ENCODE measurements around the gene ADAM19. TPM values are rescaled to one million over a fixed set of nuclear protein-coding genes. Genes with fewer than 3 reads are reported as not detected.
A peak's percentile ranks its signal among the peaks of the same experiment; 100 is the strongest.
"Not testable (repeated sequence)": the region's sequence is repeated elsewhere in the genome, so short reads cannot be mapped to it uniquely, and the experiment has no call there.

ADAM19 gene
- total RNA-seq, 1 donor from 2014 or later: 10.6 TPM

DNA sequence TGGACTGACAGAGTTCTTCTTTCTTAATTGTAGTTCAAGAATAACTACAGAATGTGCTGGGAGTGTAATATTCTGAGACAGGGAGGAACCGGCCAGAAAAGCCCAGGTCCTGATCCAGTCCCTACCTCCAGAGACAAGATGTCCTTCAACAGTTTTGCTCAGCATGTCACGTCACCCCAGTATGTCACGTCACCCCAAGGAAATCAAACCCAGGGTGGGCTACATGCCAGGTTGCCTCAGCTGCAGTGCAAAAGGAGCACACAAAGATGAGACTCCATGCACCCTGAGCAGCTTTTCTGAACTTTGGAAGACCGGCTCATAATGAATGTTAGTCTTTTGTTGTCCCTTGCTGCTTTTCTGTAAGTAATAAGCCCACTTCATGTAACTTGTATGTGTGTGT, 141.5 kb downstream of the ADAM19 start:
- DNase-seq (no peak), ATAC-seq (no peak)
- TF ChIP-seq CTCF (IDR thresholded peaks at IDR 0.05): no peak
- H3K4me1 ChIP-seq: no peaks in the 10 kb centered on the region
- no peaks in the 10 kb centered on the region for H3K36me3 ChIP-seq
- no peaks in the 10 kb centered on the region for H3K27me3 ChIP-seq
- H3K4me3 ChIP-seq: no peak overlapping the region
- H3K9me3 ChIP-seq: no peaks in the 10 kb centered on the region
- H3K27ac ChIP-seq: no peak overlapping the region
- intact Hi-C loops (cut with DNase I): loop anchor here (5.0 kb wide), 1 partner anchor 283 kb away; no protein-coding TSS in a partner anchor

GRCh38 chr5:157431544-157432200, 143.9 kb downstream of the ADAM19 start:
- Histone ChIP-seq H3K27me3 (no peaks in the 10 kb centered on the region), H3K9me3 (no peaks in the 10 kb centered on the region), H3K4me1 (no peaks in the 10 kb centered on the region), H3K4me3 (no peak overlapping the region), H3K27ac (no peak overlapping the region), H3K36me3 (no peaks in the 10 kb centered on the region)
- intact Hi-C loops (cut with DNase I): loop anchor here (5.0 kb wide), 1 partner anchor 286 kb away; no protein-coding TSS in a partner anchor
- ATAC-seq (peak; percentile 86), DNase-seq (no peak)
- TF ChIP-seq CTCF (IDR thresholded peaks at IDR 0.05): peak; percentile 59

DNA sequence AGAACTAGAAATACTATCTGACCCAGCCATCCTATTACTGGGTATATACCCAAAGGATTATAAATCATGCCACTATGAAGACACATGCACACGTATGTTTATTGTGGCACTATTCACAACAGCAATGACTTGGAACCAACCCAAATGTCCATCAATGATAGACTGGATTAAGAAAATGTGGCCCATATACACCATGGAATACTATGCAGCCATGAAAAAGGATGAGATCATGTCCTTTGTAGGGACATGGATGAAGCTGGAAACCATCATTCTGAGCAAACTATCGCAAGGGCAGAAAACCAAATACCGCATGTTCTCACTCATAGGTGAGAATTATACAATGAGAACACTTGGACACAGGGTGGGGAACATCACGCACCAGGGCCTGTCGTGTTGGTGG, 145.7 kb downstream of the ADAM19 start:
- H3K9me3 ChIP-seq: not testable (repeated sequence)

More for the DNA sequence above, 145.7 kb downstream of the ADAM19 start:
- not testable (repeated sequence) for H3K4me1 ChIP-seq, H3K27me3 ChIP-seq, H3K4me3 ChIP-seq, H3K36me3 ChIP-seq, H3K27ac ChIP-seq, ATAC-seq, DNase-seq
- intact Hi-C loops (cut with DNase I): loop anchor here (5.0 kb wide), 1 partner anchor 287 kb away; no protein-coding TSS in a partner anchor

Other genes with a start within 250 kb of the ADAM19 start
- gene NIPAL4, start 115.6 kb downstream of the ADAM19 start, total RNA-seq: not detected
- gene SOX30, start 76.7 kb upstream of the ADAM19 start, total RNA-seq: 0.12 TPM
- not detected for gene C5orf52, start 95.8 kb upstream of the ADAM19 start, total RNA-seq
- gene THG1L, start 155.6 kb upstream of the ADAM19 start, total RNA-seq: 8.4 TPM
- gene LSM11, start 167.9 kb upstream of the ADAM19 start, total RNA-seq: 3.0 TPM

All from upper lobe of right lung (tissue), 1 donor.